ENCODE data around the gene SEM1.
"Not testable (repeated sequence)": the region's sequence is repeated elsewhere in the genome, so short reads cannot be mapped to it uniquely, and the experiment has no call there.

SEM1 gene

DNA sequence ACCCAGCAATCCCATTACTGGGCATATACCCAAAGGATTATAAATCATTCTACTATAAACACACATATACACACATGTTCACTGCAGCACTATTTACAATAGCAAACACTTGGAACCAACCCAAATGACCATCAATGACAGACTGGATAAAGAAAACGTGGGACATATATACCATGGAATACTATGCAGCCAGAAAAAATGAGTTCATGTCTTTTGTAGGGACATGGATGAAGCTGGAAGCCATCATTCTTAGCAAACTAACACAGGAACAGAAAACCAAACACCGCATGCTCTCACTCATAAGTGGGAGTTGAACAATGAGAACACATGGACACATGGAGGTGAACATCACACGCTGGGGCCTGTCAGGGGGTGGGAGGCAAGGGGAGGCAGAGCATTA lies 47.5 kb downstream of the SEM1 start:
- H3K9me3 ChIP-seq (ENCODE audit: control insufficient read depth in 1 of 2, low read length in 2 of 2); H3K4me1 ChIP-seq (ENCODE audit: control insufficient read depth in 1 of 2, insufficient read depth in 2 of 2, low read length in 2 of 2); H3K27me3 ChIP-seq (ENCODE audit: low read depth, low read length); H3K36me3 ChIP-seq (ENCODE audit: control insufficient read depth in 1 of 2, insufficient read depth in 2 of 2, low read length in 2 of 2); H3K4me3 ChIP-seq (ENCODE audit: low read depth in 1 of 2, low read length in 2 of 2); H3K27ac ChIP-seq (ENCODE audit: low read length): not testable (repeated sequence)

- no peak overlapping the region for H3K27ac ChIP-seq (ENCODE audit: low read length)
- no peaks in the 10 kb centered on the region for H3K4me1 ChIP-seq (ENCODE audit: control insufficient read depth in 1 of 2, insufficient read depth in 2 of 2, low read length in 2 of 2)
- no peaks in the 10 kb centered on the region for H3K36me3 ChIP-seq (ENCODE audit: control insufficient read depth in 1 of 2, insufficient read depth in 2 of 2, low read length in 2 of 2)
- no peak overlapping the region for H3K4me3 ChIP-seq (ENCODE audit: low read depth in 1 of 2, low read length in 2 of 2)
- H3K9me3 ChIP-seq (ENCODE audit: control insufficient read depth in 1 of 2, low read length in 2 of 2), result no peaks in the 10 kb centered on the region
- H3K27me3 ChIP-seq (ENCODE audit: low read depth, low read length), result no peaks in the 10 kb centered on the region
Observed at GRCh38 chr7:96658022-96658412, 51.6 kb downstream of the SEM1 start.

DNA sequence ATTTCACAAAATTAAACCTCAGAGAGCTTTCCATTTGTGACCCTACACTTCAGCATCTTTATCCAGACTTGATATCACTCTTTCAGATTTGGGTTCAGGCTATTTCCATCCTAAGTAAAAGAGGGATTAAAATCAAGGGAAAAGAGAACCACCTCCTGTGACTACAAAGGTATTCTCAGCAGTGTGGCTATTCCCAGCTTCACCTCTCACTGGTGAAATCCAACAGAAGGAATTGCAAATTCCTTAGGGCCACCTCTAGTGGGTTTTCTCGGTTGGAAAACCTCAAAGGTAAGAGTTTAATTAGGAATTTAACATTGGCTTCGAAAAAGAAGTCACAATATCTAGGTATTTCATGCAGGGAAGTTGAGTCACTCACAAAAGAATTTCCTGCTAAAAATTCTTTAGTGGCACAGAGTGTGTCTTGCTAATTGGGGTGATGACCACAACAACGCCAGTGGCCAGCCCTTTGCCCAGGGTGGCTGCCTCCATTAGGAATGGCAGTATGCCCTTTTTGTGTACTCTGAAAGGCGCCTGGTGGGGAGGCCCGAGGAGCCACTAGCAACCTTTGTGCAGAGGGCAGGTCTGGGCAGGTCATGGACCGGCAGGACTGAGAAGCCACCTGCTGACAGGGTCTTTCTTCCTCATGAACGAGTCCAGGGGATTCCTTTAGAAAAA lies 52.2 kb downstream of the SEM1 start:
- Histone ChIP-seq H3K36me3 (ENCODE audit: control insufficient read depth in 1 of 2, insufficient read depth in 2 of 2, low read length in 2 of 2) (no peaks in the 10 kb centered on the region), H3K27me3 (ENCODE audit: low read depth, low read length) (no peaks in the 10 kb centered on the region), H3K27ac (ENCODE audit: low read length) (no peak overlapping the region), H3K9me3 (ENCODE audit: control insufficient read depth in 1 of 2, low read length in 2 of 2) (no peaks in the 10 kb centered on the region), H3K4me3 (ENCODE audit: low read depth in 1 of 2, low read length in 2 of 2) (no peak overlapping the region), H3K4me1 (ENCODE audit: control insufficient read depth in 1 of 2, insufficient read depth in 2 of 2, low read length in 2 of 2) (no peaks in the 10 kb centered on the region)

DNA sequence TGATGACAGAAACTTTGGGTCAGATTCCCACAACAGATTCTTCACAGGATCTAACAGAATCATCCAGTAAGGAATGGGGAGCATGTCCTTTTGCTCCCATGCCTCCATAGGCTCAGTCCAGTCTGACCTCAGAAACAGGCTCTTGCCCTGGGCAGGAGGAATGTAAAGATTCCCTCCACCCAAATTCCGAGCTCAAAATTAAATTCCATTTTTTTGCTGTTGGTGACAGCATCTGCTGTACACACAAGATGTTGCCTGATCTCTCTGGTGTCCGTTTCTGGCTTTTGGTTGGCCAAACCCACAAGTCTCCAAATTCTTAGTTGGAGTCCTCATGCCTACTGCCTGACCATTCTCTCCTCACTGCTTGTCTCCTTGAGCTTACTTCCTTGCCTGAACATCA lies 53.7 kb downstream of the SEM1 start:
- no peak overlapping the region for H3K4me3 ChIP-seq (ENCODE audit: low read depth in 1 of 2, low read length in 2 of 2)
- no peaks in the 10 kb centered on the region for H3K36me3 ChIP-seq (ENCODE audit: control insufficient read depth in 1 of 2, insufficient read depth in 2 of 2, low read length in 2 of 2)
- no peak overlapping the region for H3K27ac ChIP-seq (ENCODE audit: low read length)
- no peaks in the 10 kb centered on the region for H3K9me3 ChIP-seq (ENCODE audit: control insufficient read depth in 1 of 2, low read length in 2 of 2)
- no peaks in the 10 kb centered on the region for H3K4me1 ChIP-seq (ENCODE audit: control insufficient read depth in 1 of 2, insufficient read depth in 2 of 2, low read length in 2 of 2)
- no peaks in the 10 kb centered on the region for H3K27me3 ChIP-seq (ENCODE audit: low read depth, low read length)

DNA sequence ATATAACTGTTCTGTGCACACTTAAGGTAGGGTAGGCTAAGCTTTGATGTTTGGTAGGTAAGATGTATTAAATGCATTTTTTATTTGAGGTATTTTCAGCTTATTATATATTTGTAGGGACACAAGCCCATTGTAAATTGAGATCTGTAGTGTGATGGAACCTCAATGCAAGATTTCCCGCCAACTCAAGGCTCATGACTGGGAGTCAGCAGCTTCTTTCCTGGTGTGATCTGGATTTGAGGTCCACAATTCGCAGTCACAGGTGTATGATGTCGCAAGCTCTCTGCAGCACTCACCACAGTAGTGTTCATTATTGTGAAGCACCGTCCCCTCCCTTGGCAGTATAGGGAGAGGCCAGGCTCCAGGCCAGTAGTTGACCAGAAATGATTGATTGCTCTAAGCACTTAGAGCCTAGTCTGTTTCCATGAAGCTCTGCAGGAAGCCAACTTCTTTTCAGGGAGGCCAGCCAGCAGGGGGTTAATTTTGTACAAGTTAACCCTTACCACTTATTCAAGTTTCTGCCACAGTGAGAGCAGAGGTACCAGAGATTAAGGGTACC lies 54.9 kb downstream of the SEM1 start:
- Histone ChIP-seq H3K9me3 (ENCODE audit: control insufficient read depth in 1 of 2, low read length in 2 of 2) (no peaks in the 10 kb centered on the region), H3K4me1 (ENCODE audit: control insufficient read depth in 1 of 2, insufficient read depth in 2 of 2, low read length in 2 of 2) (no peaks in the 10 kb centered on the region), H3K27ac (ENCODE audit: low read length) (no peak overlapping the region), H3K27me3 (ENCODE audit: low read depth, low read length) (no peaks in the 10 kb centered on the region), H3K36me3 (ENCODE audit: control insufficient read depth in 1 of 2, insufficient read depth in 2 of 2, low read length in 2 of 2) (peaks cover 0 to 2% of the 10 kb centered on the region in 2 donors), H3K4me3 (ENCODE audit: low read depth in 1 of 2, low read length in 2 of 2) (no peak overlapping the region)

DNA sequence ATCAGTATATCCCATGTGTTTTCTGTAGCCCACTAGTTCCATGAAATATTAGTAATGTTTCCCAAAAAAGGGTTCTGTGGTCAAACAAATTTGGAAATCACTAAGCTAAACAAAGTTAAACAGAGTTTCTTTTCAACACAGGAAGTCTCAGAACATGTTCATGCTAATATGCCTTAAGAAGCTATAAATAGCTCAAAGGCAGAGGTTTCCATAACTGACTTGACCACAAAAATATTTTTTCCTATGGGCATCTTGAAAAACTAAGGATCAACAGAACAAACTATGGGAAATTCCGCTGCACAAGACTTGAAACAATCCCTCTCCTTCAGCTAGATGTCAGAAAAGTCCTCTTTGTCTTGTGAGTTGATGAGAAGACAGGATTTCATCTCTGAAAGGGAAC lies 59.7 kb downstream of the SEM1 start:
- Histone ChIP-seq H3K4me1 (ENCODE audit: control insufficient read depth in 1 of 2, insufficient read depth in 2 of 2, low read length in 2 of 2) (no peaks in the 10 kb centered on the region), H3K36me3 (ENCODE audit: control insufficient read depth in 1 of 2, insufficient read depth in 2 of 2, low read length in 2 of 2) (peaks cover 0 to 11% of the 10 kb centered on the region in 2 donors), H3K27me3 (ENCODE audit: low read depth, low read length) (no peaks in the 10 kb centered on the region), H3K27ac (ENCODE audit: low read length) (no peak overlapping the region), H3K9me3 (ENCODE audit: control insufficient read depth in 1 of 2, low read length in 2 of 2) (no peaks in the 10 kb centered on the region), H3K4me3 (ENCODE audit: low read depth in 1 of 2, low read length in 2 of 2) (no peak overlapping the region)

DNA sequence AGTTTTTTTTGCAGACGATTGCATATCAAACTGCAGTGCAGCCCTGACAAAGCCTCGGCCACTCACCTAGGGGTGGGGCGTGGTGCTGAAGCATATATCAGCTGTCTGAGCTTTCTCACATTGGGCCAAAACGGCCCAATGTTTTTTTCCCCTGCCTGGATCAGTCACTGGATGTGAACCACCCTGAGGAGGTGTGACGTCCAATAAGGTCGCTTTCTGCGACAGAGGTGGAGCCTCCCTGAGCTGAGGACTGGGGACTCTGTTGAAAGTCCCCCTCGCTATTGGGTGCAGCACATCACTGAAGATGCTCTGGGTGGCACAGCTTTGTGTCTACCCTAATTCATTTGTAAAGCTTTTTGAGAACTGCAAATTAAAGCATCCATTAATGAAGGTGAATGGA lies 60.9 kb downstream of the SEM1 start:
- Histone ChIP-seq H3K4me3 (ENCODE audit: low read depth in 1 of 2, low read length in 2 of 2) (no peak overlapping the region), H3K9me3 (ENCODE audit: control insufficient read depth in 1 of 2, low read length in 2 of 2) (no peaks in the 10 kb centered on the region), H3K36me3 (ENCODE audit: control insufficient read depth in 1 of 2, insufficient read depth in 2 of 2, low read length in 2 of 2) (peaks cover 0 to 19% of the 10 kb centered on the region in 2 donors), H3K4me1 (ENCODE audit: control insufficient read depth in 1 of 2, insufficient read depth in 2 of 2, low read length in 2 of 2) (no peaks in the 10 kb centered on the region), H3K27ac (ENCODE audit: low read length) (no peak overlapping the region), H3K27me3 (ENCODE audit: low read depth, low read length) (no peaks in the 10 kb centered on the region)

GRCh38 chr7:96647733-96648132 lies 61.9 kb downstream of the SEM1 start:
- no peaks in the 10 kb centered on the region for H3K27me3 ChIP-seq (ENCODE audit: low read depth, low read length)
- peaks cover 0 to 20% of the 10 kb centered on the region in 2 donors for H3K36me3 ChIP-seq (ENCODE audit: control insufficient read depth in 1 of 2, insufficient read depth in 2 of 2, low read length in 2 of 2)

DNA sequence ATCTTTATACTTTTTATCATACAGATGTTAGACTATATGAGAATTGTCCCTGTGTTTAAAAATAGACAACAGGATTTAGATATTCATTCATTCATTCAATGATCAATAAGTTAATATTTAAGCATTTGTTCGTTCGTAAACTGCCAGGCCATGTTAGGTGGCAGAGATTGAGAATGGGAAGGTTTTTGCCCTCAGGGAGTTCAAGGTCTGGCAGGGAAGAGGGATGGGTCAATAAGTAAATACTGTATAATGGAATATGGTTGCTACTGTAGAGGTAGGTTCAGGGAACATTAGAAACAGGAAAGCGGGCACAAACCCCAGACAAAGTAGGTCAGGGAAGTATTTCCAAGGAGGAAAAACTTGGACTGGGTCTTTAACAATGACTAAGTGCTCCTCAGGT lies 64.6 kb downstream of the SEM1 start:
- H3K4me3 ChIP-seq (ENCODE audit: low read depth in 1 of 2, low read length in 2 of 2), result no peak overlapping the region
- no peak overlapping the region for H3K27ac ChIP-seq (ENCODE audit: low read length)
- peaks cover 0 to 2% of the 10 kb centered on the region in 2 donors for H3K9me3 ChIP-seq (ENCODE audit: control insufficient read depth in 1 of 2, low read length in 2 of 2)
- H3K36me3 ChIP-seq (ENCODE audit: control insufficient read depth in 1 of 2, insufficient read depth in 2 of 2, low read length in 2 of 2), result peaks cover 0 to 20% of the 10 kb centered on the region in 2 donors
- no peaks in the 10 kb centered on the region for H3K27me3 ChIP-seq (ENCODE audit: low read depth, low read length)
- H3K4me1 ChIP-seq (ENCODE audit: control insufficient read depth in 1 of 2, insufficient read depth in 2 of 2, low read length in 2 of 2), result no peaks in the 10 kb centered on the region

More at GRCh38 chr7:96647733-96648132, 61.9 kb downstream of the SEM1 start:
- Histone ChIP-seq H3K4me3 (ENCODE audit: low read depth in 1 of 2, low read length in 2 of 2) (no peak overlapping the region), H3K9me3 (ENCODE audit: control insufficient read depth in 1 of 2, low read length in 2 of 2) (peaks cover 0 to 2% of the 10 kb centered on the region in 2 donors), H3K4me1 (ENCODE audit: control insufficient read depth in 1 of 2, insufficient read depth in 2 of 2, low read length in 2 of 2) (no peaks in the 10 kb centered on the region), H3K27ac (ENCODE audit: low read length) (no peak overlapping the region)

DNA sequence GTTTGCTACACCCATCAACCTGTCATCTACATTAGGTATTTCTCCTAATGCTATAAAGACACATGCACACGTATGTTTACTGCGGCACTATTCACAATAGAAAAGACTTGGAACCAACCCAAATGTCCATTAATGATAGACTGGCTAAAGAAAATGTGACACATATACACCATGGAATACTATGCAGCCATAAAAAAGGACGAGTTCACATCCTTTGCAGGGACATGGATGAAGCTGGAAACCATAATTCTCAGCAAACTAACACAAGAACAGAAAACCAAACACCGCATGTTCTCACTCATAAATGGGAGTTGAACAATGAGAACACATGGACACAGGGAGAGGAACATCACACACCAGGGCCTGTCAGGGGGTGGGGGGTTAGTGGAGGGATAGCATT lies 66.2 kb downstream of the SEM1 start:
- not testable (repeated sequence) for H3K9me3 ChIP-seq (ENCODE audit: control insufficient read depth in 1 of 2, low read length in 2 of 2); H3K4me3 ChIP-seq (ENCODE audit: low read depth in 1 of 2, low read length in 2 of 2); H3K4me1 ChIP-seq (ENCODE audit: control insufficient read depth in 1 of 2, insufficient read depth in 2 of 2, low read length in 2 of 2); H3K27ac ChIP-seq (ENCODE audit: low read length); H3K27me3 ChIP-seq (ENCODE audit: low read depth, low read length)
- H3K36me3 ChIP-seq (ENCODE audit: control insufficient read depth in 1 of 2, insufficient read depth in 2 of 2, low read length in 2 of 2), result peaks cover 0 to 14% of the 10 kb centered on the region in 2 donors

- Histone ChIP-seq H3K4me1 (ENCODE audit: control insufficient read depth in 1 of 2, insufficient read depth in 2 of 2, low read length in 2 of 2) (no peaks in the 10 kb centered on the region), H3K27ac (ENCODE audit: low read length) (no peak overlapping the region), H3K27me3 (ENCODE audit: low read depth, low read length) (no peaks in the 10 kb centered on the region), H3K4me3 (ENCODE audit: low read depth in 1 of 2, low read length in 2 of 2) (no peak overlapping the region), H3K36me3 (ENCODE audit: control insufficient read depth in 1 of 2, insufficient read depth in 2 of 2, low read length in 2 of 2) (peaks cover 0 to 10% of the 10 kb centered on the region in 2 donors), H3K9me3 (ENCODE audit: control insufficient read depth in 1 of 2, low read length in 2 of 2) (peaks cover 0 to 2% of the 10 kb centered on the region in 2 donors)
Observed at GRCh38 chr7:96640054-96640453, 69.6 kb downstream of the SEM1 start.

Data from muscle layer of duodenum (tissue), 2 donors.